Fibroblast of gingiva (primary cell): Measurements from ENCODE around the gene LRRN3.
"Not testable (repeated sequence)": the region's sequence is repeated elsewhere in the genome, so short reads cannot be mapped to it uniquely, and the experiment has no call there.

Source experiments
- DNase-seq: peaks from one replicate; pipeline ENCODE4 v3.0.0-alpha.2; 2011; ENCODE audit warnings: low read depth

The LRRN3 gene

GRCh38 chr7:111090846-111091245, at the start of gene LRRN3:
LRRN3 (plus strand) TSS chr7:111091127; CDS start chr7:111122773, 31,646 bp downstream.
- peak; percentile 44 for DNase-seq

- DNase-seq = no peak
Measured at GRCh38 chr7:111041577-111041976, 49.4 kb upstream of the LRRN3 start.

- no peak for DNase-seq
Measured at GRCh38 chr7:111042842-111043241, 48.1 kb upstream of the LRRN3 start.

- DNase-seq = no peak
Measured at GRCh38 chr7:111043561-111043960, 47.4 kb upstream of the LRRN3 start.

GRCh38 chr7:111045449-111045848, 45.5 kb upstream of the LRRN3 start:
- DNase-seq = peak; percentile 24

- no peak for DNase-seq
Measured at GRCh38 chr7:111047595-111047994, 43.3 kb upstream of the LRRN3 start.

GRCh38 chr7:111049971-111050680, 40.8 kb upstream of the LRRN3 start:
- no peak for DNase-seq

GRCh38 chr7:111050875-111051416, 40.0 kb upstream of the LRRN3 start:
- DNase-seq = no peak

- no peak for DNase-seq
Measured at GRCh38 chr7:111051832-111052231, 39.1 kb upstream of the LRRN3 start.

GRCh38 chr7:111053035-111053434, 37.9 kb upstream of the LRRN3 start:
- no peak for DNase-seq

GRCh38 chr7:111056371-111056770, 34.6 kb upstream of the LRRN3 start:
- no peak for DNase-seq

- no peak for DNase-seq
Measured at GRCh38 chr7:111057066-111057465, 33.9 kb upstream of the LRRN3 start.

- no peak for DNase-seq
Measured at GRCh38 chr7:111059833-111060232, 31.1 kb upstream of the LRRN3 start.

- no peak for DNase-seq
Measured at GRCh38 chr7:111063166-111063565, 27.8 kb upstream of the LRRN3 start.

- no peak for DNase-seq
Measured at GRCh38 chr7:111067251-111067650, 23.7 kb upstream of the LRRN3 start.

GRCh38 chr7:111067682-111068081, 23.2 kb upstream of the LRRN3 start:
- DNase-seq = no peak

- DNase-seq = no peak
Measured at GRCh38 chr7:111068618-111069017, 22.3 kb upstream of the LRRN3 start.

GRCh38 chr7:111071556-111071955, 19.4 kb upstream of the LRRN3 start:
- no peak for DNase-seq

GRCh38 chr7:111072658-111073057, 18.3 kb upstream of the LRRN3 start:
- not testable (repeated sequence) for DNase-seq

GRCh38 chr7:111074071-111074747, 16.7 kb upstream of the LRRN3 start:
- no peak for DNase-seq

GRCh38 chr7:111074748-111075146, 16.2 kb upstream of the LRRN3 start:
- DNase-seq = no peak

- no peak for DNase-seq
Measured at GRCh38 chr7:111075498-111075897, 15.4 kb upstream of the LRRN3 start.

GRCh38 chr7:111076205-111076604, 14.7 kb upstream of the LRRN3 start:
- no peak for DNase-seq
